ENCODE measurements around the gene SPECC1. TPM values are rescaled to one million over a fixed set of nuclear protein-coding genes. Genes with fewer than 3 reads are reported as not detected.
A peak's percentile ranks its signal among the peaks of the same experiment; 100 is the strongest.
"Not testable (repeated sequence)": the region's sequence is repeated elsewhere in the genome, so short reads cannot be mapped to it uniquely, and the experiment has no call there.

Gene SPECC1, protein sequence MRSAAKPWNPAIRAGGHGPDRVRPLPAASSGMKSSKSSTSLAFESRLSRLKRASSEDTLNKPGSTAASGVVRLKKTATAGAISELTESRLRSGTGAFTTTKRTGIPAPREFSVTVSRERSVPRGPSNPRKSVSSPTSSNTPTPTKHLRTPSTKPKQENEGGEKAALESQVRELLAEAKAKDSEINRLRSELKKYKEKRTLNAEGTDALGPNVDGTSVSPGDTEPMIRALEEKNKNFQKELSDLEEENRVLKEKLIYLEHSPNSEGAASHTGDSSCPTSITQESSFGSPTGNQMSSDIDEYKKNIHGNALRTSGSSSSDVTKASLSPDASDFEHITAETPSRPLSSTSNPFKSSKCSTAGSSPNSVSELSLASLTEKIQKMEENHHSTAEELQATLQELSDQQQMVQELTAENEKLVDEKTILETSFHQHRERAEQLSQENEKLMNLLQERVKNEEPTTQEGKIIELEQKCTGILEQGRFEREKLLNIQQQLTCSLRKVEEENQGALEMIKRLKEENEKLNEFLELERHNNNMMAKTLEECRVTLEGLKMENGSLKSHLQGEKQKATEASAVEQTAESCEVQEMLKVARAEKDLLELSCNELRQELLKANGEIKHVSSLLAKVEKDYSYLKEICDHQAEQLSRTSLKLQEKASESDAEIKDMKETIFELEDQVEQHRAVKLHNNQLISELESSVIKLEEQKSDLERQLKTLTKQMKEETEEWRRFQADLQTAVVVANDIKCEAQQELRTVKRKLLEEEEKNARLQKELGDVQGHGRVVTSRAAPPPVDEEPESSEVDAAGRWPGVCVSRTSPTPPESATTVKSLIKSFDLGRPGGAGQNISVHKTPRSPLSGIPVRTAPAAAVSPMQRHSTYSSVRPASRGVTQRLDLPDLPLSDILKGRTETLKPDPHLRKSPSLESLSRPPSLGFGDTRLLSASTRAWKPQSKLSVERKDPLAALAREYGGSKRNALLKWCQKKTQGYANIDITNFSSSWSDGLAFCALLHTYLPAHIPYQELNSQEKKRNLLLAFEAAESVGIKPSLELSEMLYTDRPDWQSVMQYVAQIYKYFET
- total RNA-seq: 10 to 100 TPM; 10.3 to 13.5 TPM

DNA sequence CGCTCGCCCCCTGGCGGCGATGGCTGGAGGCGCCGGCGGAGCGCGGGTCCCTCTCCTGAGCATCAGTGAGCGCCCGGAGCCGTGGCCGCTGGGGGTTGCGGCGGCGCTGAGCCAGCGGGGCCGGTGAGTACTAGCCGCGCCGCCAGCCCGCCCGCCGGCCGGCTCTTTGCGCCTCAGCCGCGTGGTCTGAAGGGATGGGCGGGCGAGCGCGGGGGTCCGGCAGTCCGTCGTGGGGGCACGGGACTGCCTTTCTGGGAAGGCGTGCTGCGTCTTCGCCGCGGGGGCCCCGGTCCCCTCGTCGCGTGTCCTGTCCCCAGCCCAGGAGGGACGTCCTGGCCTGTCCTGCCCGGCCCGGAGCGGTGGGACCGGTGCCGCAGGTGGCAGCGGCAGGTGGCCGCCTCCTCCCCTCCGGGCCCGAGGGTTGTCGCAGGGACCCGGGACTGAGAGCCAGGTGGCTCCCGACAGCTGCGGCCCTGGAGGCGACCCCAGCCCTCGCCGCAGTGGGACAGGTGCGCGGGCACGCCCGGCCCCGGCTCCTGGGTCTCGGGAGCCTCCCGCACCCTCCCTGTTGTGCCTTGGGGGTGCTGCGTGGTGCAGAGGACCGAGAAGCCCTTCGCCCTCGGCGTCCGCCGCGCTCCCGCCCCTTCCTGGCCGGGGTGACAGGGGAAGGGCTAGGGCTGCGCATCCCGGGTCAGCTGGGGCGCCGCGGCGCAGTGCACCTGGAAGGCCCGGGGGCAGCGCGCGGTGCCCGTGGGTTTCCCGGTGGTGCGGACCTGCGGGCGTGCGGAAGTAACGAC lies at the start of gene SPECC1:
Gene SPECC1, plus strand, starts transcription at position 58 of the 797 bp plus-strand sequence. CDS start 87,293 bp downstream, outside the sequence.
- TF ChIP-seq, protein P1, sequence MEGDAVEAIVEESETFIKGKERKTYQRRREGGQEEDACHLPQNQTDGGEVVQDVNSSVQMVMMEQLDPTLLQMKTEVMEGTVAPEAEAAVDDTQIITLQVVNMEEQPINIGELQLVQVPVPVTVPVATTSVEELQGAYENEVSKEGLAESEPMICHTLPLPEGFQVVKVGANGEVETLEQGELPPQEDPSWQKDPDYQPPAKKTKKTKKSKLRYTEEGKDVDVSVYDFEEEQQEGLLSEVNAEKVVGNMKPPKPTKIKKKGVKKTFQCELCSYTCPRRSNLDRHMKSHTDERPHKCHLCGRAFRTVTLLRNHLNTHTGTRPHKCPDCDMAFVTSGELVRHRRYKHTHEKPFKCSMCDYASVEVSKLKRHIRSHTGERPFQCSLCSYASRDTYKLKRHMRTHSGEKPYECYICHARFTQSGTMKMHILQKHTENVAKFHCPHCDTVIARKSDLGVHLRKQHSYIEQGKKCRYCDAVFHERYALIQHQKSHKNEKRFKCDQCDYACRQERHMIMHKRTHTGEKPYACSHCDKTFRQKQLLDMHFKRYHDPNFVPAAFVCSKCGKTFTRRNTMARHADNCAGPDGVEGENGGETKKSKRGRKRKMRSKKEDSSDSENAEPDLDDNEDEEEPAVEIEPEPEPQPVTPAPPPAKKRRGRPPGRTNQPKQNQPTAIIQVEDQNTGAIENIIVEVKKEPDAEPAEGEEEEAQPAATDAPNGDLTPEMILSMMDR (IDR thresholded peaks at IDR 0.05): peak; percentile 98 to 99
- Histone ChIP-seq H3K27me3 (no peaks in the 10 kb centered on the region), H3K9me3 (no peaks in the 10 kb centered on the region), H3K4me3 (peak within 1 kb of the TSS; percentile 59 to 87), H3K4me1 (peaks cover 0 to 11% of the 10 kb centered on the region in 2 donors), H3K27ac (peak within 1 kb of the TSS; percentile 75 to 91), H3K36me3 (no peaks in the 10 kb centered on the region)
- DNase-seq (ENCODE audit: low spot score): peak; percentile 81

DNA sequence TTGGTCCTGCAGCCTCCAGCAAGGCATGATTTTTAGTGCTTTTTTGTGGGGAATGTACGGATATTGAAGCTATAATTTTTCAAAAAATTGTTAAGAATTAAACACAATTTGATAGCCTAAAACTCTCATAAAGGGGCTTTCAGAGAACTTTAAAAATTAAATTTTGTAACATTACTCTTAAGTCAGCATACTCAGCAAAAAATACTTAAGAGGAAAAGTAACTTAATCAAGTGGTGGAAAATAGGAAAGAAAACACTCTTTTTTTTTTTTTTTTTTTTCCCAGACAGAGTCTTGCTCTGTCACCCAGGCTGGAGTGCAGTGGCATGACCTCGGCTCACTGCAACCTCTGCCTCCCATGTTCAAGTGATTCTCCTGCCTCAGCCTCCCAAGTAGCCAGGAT lies 46.2 kb upstream of the SPECC1 start:
- not testable (repeated sequence) for H3K27ac ChIP-seq; DNase-seq (ENCODE audit: low spot score); H3K9me3 ChIP-seq; H3K27me3 ChIP-seq; H3K4me1 ChIP-seq; H3K4me3 ChIP-seq
- H3K36me3 ChIP-seq: peaks cover 26% of the 10 kb centered on the region

DNA sequence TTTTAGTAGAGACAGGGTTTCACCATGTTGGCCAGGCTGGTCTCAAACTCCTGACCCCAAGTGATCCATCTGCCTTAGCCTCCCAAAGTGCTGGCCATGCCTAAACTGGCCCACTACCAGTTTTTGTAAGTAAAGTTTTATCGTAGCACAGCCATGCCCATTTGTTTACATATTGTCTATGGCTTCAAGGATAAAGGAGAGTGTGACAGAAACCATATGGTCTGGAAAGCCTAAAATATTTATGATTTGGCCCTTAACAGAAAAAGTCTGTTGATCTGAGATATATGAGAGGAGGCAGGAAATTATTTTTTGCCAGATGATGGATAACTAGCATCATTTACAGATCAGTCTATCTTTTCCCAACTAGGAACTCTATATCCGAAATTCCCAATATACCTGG lies 36.0 kb upstream of the SPECC1 start:
- H3K27me3 ChIP-seq: no peaks in the 10 kb centered on the region
- H3K9me3 ChIP-seq: no peaks in the 10 kb centered on the region
- TF ChIP-seq, protein P1 (IDR thresholded peaks at IDR 0.05): no peak
- peaks cover 10% of the 10 kb centered on the region for H3K36me3 ChIP-seq
- no peak overlapping the region for H3K4me3 ChIP-seq
- H3K27ac ChIP-seq: no peak overlapping the region
- DNase-seq (ENCODE audit: low spot score): no peak
- H3K4me1 ChIP-seq: peaks cover 0 to 30% of the 10 kb centered on the region in 2 donors

DNA sequence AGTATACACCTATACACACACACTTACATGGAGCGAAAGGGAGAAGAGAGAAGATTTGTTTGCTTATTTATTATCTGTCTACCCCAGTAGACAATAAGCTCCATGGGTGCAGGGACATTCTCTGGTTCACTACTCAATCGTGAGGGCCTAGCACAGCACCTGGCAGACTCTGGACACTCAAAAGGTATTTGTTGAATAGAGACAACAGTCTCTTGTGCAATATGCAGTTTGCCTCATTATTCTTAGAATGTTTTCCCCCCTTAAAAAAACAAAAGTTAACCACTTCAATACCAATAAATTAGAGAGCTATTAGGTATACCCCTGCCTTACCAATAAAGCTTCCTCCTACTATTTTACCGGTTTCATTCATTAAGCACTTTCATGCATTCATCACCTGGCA lies 33.6 kb upstream of the SPECC1 start:
- Histone ChIP-seq H3K36me3 (no peaks in the 10 kb centered on the region), H3K4me1 (peaks cover 0 to 21% of the 10 kb centered on the region in 2 donors), H3K27me3 (no peaks in the 10 kb centered on the region), H3K27ac (no peak overlapping the region), H3K9me3 (no peaks in the 10 kb centered on the region), H3K4me3 (no peak overlapping the region)
- no peak for DNase-seq (ENCODE audit: low spot score)
- TF ChIP-seq, protein P1 (IDR thresholded peaks at IDR 0.05): no peak

DNA sequence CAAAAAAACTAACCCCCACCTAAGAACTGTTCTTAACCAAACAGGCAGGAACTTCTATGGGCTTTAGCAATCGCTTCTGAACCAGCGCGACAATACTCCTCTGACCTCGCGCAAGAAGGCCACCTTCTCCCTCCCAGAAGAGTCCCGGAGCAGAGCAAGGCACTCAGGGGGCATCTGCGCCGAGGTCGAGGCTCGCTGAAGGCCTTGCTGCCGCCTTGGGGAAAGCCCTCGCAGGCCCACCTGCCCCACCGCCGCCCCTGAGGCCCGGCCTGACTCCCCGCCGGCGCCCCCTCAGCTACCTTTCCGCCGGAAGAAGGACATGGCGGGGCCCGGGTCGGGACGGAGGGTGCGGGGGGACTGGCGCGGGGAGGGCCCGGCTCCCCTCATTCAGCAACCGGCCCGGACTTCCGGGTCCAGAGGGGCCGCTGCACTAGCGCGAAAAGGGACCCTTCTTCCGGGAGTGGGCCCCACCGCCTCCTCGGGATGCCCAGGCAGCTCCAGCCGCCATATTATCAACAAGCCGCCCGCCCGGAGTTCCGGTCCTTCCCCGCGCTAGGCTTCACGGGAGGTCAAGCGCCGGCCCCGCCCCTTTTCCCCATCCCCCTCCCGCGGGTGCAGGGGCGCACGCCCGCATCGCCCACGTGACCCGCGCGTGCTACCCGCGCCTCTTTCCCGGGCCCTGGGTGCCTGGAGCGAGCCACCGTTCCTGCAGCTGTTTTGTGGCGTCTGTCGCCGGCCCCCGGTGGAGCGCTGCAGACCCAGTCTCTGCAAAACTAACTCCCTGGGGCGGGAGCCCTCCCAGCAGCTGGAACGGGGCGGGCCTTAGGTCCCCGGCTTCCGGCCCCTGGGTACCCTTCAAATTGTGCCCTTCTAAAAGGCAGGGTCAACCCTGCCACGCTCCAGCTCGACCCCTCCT lies 31.6 kb upstream of the SPECC1 start, which contains the start of gene AKAP10:
Gene AKAP10, minus strand, starts transcription at position 536 of the 916 bp plus-strand sequence. Its CDS starts 149 bp downstream, at position 387.
- H3K9me3 ChIP-seq: no peaks in the 10 kb centered on the region
- peaks cover 0 to 21% of the 10 kb centered on the region in 2 donors for H3K4me1 ChIP-seq
- no peaks in the 10 kb centered on the region for H3K27me3 ChIP-seq
- peak within 1 kb of the TSS; percentile 92 to 93 for H3K27ac ChIP-seq
- peak; percentile 93 for DNase-seq (ENCODE audit: low spot score)
- H3K36me3 ChIP-seq: no peaks in the 10 kb centered on the region
- peak within 1 kb of the TSS; percentile 77 to 99 for H3K4me3 ChIP-seq
- TF ChIP-seq, protein P1 (IDR thresholded peaks at IDR 0.05): no peak
